Measurements from ENCODE around the gene EGFR. TPM values are rescaled to one million over a fixed set of nuclear protein-coding genes. Genes with fewer than 3 reads are reported as not detected.

EGFR gene
- total RNA-seq, 1 donor from 2014 or later: 19.4 TPM

DNA sequence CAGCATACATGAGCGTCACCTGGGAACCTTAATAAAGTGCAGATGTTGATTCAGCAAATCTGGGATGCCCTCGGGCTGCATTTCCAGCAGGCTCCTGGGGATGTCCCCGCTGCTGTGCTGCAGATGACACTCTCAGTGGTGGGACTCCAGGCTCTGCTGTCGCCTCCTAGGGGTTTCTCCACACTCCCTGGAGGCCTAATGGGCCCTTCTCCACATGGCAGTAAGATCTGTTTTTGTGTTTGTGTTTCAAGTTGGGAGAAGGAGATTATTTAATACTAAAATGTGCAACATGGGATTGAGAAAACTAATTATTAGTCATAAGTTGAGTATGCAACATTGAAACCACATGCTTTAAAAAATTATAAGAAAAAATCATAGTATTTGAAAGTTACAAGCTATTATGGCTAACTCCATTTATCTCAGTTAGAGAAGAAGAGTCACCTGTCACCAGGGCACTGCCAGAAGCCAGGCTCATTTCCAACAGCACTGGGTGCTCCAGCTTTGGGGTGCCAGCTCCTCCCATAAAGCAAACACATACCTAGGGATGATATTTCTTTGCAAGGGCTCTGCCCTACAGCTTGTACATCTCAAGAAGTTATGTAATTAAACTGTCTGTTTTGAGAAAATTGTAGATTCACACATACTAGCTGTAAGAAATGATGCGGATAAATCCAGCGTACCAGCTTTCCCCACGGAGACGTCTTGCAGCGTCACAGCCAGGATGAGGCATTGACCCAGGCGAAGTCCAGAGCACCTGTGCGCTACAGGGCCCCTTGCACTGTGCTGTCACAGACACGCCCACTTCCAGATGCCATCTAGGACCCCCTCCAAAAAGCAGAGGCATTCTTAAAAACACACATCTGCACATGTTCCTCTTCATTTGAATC, 106.4 kb downstream of the EGFR start:
- Mint-ChIP-seq H3K36me3 (no peaks in the 10 kb centered on the region), H3K9me3 (no peaks in the 10 kb centered on the region), H3K27me3 (ENCODE audit: low read depth) (no peaks in the 10 kb centered on the region), H3K27ac (no peak overlapping the region), H3K4me3 (no peak overlapping the region), H3K4me1 (peaks cover 47% of the 10 kb centered on the region)
- TF ChIP-seq, protein P1, sequence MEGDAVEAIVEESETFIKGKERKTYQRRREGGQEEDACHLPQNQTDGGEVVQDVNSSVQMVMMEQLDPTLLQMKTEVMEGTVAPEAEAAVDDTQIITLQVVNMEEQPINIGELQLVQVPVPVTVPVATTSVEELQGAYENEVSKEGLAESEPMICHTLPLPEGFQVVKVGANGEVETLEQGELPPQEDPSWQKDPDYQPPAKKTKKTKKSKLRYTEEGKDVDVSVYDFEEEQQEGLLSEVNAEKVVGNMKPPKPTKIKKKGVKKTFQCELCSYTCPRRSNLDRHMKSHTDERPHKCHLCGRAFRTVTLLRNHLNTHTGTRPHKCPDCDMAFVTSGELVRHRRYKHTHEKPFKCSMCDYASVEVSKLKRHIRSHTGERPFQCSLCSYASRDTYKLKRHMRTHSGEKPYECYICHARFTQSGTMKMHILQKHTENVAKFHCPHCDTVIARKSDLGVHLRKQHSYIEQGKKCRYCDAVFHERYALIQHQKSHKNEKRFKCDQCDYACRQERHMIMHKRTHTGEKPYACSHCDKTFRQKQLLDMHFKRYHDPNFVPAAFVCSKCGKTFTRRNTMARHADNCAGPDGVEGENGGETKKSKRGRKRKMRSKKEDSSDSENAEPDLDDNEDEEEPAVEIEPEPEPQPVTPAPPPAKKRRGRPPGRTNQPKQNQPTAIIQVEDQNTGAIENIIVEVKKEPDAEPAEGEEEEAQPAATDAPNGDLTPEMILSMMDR (IDR thresholded peaks at IDR 0.05; ENCODE audit: unreplicated experiment): no peak
- no peak for DNase-seq (ENCODE audit: low spot score in 2 of 2, unreplicated experiment in 2 of 2)

DNA sequence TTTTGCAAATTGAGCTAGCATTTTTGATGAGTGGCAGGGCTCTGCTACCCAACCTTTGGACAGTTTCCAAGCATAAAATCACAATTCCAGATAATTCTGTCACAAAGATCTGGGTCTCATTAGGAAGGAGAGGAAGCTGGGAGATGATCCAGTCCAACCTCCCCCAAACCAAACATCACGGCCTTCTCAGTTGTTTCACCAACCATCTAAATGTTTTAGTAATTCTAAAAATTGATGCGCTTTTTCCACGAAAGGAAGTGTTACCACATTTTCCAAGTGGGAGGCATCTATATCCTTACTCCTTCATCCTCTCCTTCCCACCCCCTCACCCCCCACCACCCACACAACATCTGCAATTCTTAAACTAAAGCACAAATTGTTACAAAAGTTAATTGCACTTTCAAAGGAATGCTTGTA, 108.3 kb downstream of the EGFR start:
- TF ChIP-seq, protein P1 (IDR thresholded peaks at IDR 0.05; ENCODE audit: unreplicated experiment): no peak
- no peaks in the 10 kb centered on the region for H3K36me3 Mint-ChIP-seq
- H3K4me3 Mint-ChIP-seq: no peak overlapping the region
- no peak overlapping the region for H3K27ac Mint-ChIP-seq
- H3K9me3 Mint-ChIP-seq: no peaks in the 10 kb centered on the region
- peaks cover 48% of the 10 kb centered on the region for H3K4me1 Mint-ChIP-seq
- no peak for DNase-seq (ENCODE audit: low spot score in 2 of 2, unreplicated experiment in 2 of 2)
- no peaks in the 10 kb centered on the region for H3K27me3 Mint-ChIP-seq (ENCODE audit: low read depth)

- Mint-ChIP-seq H3K9me3 (no peaks in the 10 kb centered on the region), H3K36me3 (no peaks in the 10 kb centered on the region), H3K27me3 (ENCODE audit: low read depth) (no peaks in the 10 kb centered on the region), H3K4me1 (peaks cover 48% of the 10 kb centered on the region), H3K4me3 (no peak overlapping the region), H3K27ac (peak overlapping the region; percentile 56)
- TF ChIP-seq, protein P1 (IDR thresholded peaks at IDR 0.05; ENCODE audit: unreplicated experiment): no peak
- no peak for DNase-seq (ENCODE audit: low spot score in 2 of 2, unreplicated experiment in 2 of 2)
Measured at GRCh38 chr7:55127622-55128081, 108.8 kb downstream of the EGFR start.

DNA sequence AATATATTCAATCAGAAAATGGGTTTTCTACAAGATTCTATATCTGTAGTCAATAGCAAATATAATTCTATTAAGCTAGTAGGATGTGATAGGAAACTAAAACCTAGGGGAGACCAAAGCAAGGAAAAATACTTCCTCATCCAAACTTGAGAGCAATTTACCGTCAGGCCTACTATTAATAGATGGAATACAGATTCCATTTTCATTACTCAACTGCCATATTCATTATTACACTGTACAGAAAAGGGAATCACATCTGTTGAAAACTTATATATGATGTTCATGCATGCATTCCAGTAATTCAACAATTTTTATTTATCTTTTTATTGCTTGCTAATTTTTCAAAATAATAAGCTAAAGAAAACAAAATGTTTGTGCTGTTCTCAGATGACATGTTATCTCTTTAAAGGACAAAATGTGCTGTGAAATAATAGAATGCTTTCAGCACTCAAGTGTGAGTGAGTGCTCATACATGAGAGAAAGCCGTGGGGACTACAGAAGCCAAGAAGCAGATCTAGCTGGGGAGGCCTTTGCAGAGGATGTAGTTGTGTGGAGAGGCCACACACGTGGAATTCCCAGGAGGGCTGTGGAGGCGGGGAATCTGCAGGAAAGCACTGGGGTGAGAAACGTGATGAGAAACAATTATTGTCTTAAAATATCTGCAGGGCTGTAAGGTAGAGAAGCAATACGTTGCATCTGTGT, 110.0 kb downstream of the EGFR start:
- Mint-ChIP-seq H3K4me1 (peaks cover 59% of the 10 kb centered on the region), H3K27ac (peak overlapping the region; percentile 7), H3K36me3 (no peaks in the 10 kb centered on the region), H3K27me3 (ENCODE audit: low read depth) (no peaks in the 10 kb centered on the region), H3K4me3 (no peak overlapping the region), H3K9me3 (no peaks in the 10 kb centered on the region)
- no peak for DNase-seq (ENCODE audit: low spot score in 2 of 2, unreplicated experiment in 2 of 2)
- TF ChIP-seq, protein P1 (IDR thresholded peaks at IDR 0.05; ENCODE audit: unreplicated experiment): no peak

DNA sequence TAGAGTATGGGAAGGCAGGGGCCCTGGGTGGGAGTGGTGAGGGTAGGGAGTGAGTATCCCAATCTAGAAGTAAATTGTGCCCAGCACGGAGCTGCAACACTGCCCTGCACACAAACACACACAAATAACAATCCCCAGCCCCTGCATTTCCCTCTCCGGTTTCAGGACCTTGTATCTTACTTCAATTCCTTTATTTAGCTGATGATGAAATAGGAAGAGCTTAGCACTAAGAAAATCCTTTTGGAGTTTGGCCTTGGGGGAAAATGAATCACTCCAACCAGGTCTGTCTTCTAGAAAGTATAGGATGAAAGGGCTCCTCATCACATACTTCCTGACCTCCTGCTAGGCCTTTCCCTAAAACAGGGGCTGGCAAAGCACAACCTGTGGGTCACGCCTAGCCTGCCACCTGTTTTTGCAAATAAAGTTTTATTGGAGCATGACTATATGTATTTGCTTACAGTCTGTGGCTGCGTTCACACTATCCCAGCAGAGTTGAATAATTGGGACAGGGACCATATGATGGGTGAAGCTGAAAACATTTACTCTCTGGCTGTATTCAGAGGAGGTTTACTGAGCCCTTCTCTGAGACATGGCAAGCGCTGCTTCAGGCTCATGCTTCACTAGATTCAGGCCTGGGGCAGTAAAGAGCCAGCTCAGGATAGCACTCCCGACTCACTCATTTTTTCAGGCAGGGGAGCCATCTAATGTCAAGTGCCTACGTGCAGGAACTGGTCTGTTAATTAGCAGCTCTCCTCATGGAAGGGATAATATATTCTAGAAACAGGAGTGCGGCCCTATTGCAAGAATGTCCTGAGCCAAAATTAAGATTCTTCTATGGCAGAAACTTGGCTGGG, 111.0 kb downstream of the EGFR start:
- Mint-ChIP-seq H3K4me1 (peaks cover 62% of the 10 kb centered on the region), H3K9me3 (no peaks in the 10 kb centered on the region), H3K27me3 (ENCODE audit: low read depth) (no peaks in the 10 kb centered on the region), H3K27ac (peak overlapping the region; percentile 93), H3K36me3 (no peaks in the 10 kb centered on the region), H3K4me3 (no peak overlapping the region)
- TF ChIP-seq, protein P1 (IDR thresholded peaks at IDR 0.05; ENCODE audit: unreplicated experiment): no peak
- DNase-seq (ENCODE audit: low spot score in 2 of 2, unreplicated experiment in 2 of 2): no peak

Data from mesothelial cell of epicardium (in vitro differentiated cells).